CMK (cell line): Measurements from ENCODE around the gene C1QTNF6.

Experiments used
- DNase-seq: peaks from one replicate; pipeline ENCODE4 v3.0.0-alpha.2; 2010; ENCODE audit warnings: low read depth

Gene C1QTNF6

GRCh38 chr22:37141971-37142370 is 46.1 kb downstream of the C1QTNF6 start:
- no peak for DNase-seq

- DNase-seq = no peak
Measured at GRCh38 chr22:37141476-37141875, 46.6 kb downstream of the C1QTNF6 start.

- no peak for DNase-seq
Measured at GRCh38 chr22:37140686-37141323, 47.2 kb downstream of the C1QTNF6 start.

- DNase-seq = no peak
Measured at GRCh38 chr22:37139762-37140161, 48.3 kb downstream of the C1QTNF6 start.

- DNase-seq = no peak
Measured at GRCh38 chr22:37138849-37139561, 49.0 kb downstream of the C1QTNF6 start.

- no peak for DNase-seq
Measured at GRCh38 chr22:37137903-37138665, 50.0 kb downstream of the C1QTNF6 start.

- no peak for DNase-seq
Measured at GRCh38 chr22:37137131-37137530, 50.9 kb downstream of the C1QTNF6 start.

- no peak for DNase-seq
Measured at GRCh38 chr22:37135023-37135422, 53.0 kb downstream of the C1QTNF6 start.

- DNase-seq = peak; percentile 30
Measured at GRCh38 chr22:37133304-37134018, 54.6 kb downstream of the C1QTNF6 start.

GRCh38 chr22:37132773-37133172 is 55.3 kb downstream of the C1QTNF6 start:
- no peak for DNase-seq
